Ishikawa (cell line): ENCODE data around the gene HOPX.

Experiments used
- CEBPB ChIP-seq: IDR thresholded peaks from 2 replicates; pipeline ENCODE4 v1.6.1; 2012
- EGR1 ChIP-seq: IDR thresholded peaks from 2 replicates; pipeline ENCODE4 v1.6.1; 2012
- REST ChIP-seq: IDR thresholded peaks from 2 replicates; pipeline ENCODE4 v1.6.1; 2012; ENCODE audit warnings: low read depth, mild to moderate bottlenecking
- TEAD4 ChIP-seq: IDR thresholded peaks from 2 replicates; pipeline ENCODE4 v1.6.1; 2012

GRCh38 chr4:56651056-56651350 is 30.1 kb downstream of the HOPX start:
- TF ChIP-seq REST (no peak), CEBPB (no peak), TEAD4 (no peak), EGR1 (no peak)
